Measurements from ENCODE around the gene SPIRE2.

The SPIRE2 gene

GRCh38 chr16:89908236-89908635, 80.0 kb downstream of the SPIRE2 start:
- TF ChIP-seq CTCF (IDR thresholded peaks at IDR 0.05; ENCODE audit: low read depth, low read length), result no peak
- H3K4me3 ChIP-seq (ENCODE audit: low read depth, low read length), result no peak overlapping the region

GRCh38 chr16:89909777-89910716, 81.8 kb downstream of the SPIRE2 start:
- TF ChIP-seq CTCF (IDR thresholded peaks at IDR 0.05; ENCODE audit: low read depth, low read length), result peak; percentile 81
- no peak overlapping the region for H3K4me3 ChIP-seq (ENCODE audit: low read depth, low read length)

- no peak overlapping the region for H3K4me3 ChIP-seq (ENCODE audit: low read depth, low read length)
- no peak for TF ChIP-seq CTCF (IDR thresholded peaks at IDR 0.05; ENCODE audit: low read depth, low read length)
Measured at GRCh38 chr16:89910717-89911354, 82.6 kb downstream of the SPIRE2 start.

DNA sequence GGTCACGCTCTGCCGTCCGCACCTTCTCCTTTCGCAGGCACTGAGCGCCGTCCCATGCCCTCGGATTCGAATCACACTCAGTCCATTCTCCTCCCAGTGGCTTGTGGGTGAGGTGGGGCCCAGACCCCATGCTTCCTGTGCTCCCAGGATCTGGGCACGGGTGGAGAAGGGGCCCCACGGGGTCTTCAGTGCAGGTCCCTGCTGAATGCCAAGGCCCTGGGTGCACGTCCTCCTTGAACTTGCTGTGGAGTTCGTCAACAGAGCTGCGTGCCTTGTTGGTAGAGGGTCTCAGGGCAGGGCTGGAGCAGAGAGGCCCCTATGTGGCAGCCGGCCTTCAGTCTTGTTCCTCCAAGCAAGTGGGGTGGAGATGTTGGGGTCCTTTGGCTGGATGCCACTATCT, 83.1 kb downstream of the SPIRE2 start:
- H3K4me3 ChIP-seq (ENCODE audit: low read depth, low read length), result no peak overlapping the region
- no peak for TF ChIP-seq CTCF (IDR thresholded peaks at IDR 0.05; ENCODE audit: low read depth, low read length)

DNA sequence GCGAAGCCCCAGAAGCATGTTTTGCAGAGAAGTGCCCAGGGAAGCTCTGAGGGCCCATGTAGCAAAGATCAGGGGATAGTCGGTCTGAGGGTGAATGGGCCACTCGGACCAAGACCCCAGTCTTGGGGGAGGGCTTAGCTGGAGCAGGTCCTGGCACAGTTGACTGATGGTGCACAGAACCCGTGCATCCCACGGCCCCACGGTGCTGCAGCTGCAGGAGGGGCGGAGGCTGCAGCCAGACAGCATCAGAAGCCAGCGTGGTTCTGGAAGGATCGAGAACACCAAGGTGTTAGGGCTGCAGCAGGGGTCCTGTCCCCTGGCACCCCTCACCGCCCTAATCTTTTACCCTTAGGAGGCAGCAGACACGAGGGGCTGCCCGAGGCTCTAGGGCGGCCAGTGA, 83.9 kb downstream of the SPIRE2 start:
- TF ChIP-seq CTCF (IDR thresholded peaks at IDR 0.05; ENCODE audit: low read depth, low read length), result no peak
- H3K4me3 ChIP-seq (ENCODE audit: low read depth, low read length), result no peak overlapping the region

DNA sequence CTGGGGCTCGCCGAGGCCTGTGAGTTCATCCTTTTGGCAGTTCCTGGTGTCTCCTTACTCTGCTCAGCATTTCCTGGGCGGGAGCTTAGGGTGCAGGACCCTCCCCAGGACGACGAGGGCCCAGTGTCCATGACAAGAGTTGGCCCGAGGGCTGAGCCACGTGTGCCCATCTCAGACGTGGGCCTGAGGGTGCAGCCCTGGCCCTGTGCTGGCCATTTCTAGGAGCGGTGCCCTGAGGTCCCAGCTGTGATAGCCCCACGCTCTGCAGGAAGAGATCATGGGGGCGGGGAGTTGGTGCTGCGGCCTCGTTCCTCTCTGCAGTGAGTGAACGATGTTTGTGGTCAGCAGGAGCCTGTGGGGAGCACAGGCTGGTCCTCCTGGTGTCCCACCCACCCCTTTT, 84.4 kb downstream of the SPIRE2 start:
- H3K4me3 ChIP-seq (ENCODE audit: low read depth, low read length), result no peak overlapping the region
- no peak for TF ChIP-seq CTCF (IDR thresholded peaks at IDR 0.05; ENCODE audit: low read depth, low read length)
